Skeletal muscle cell (primary cell): Measurements from ENCODE around the gene YPEL2.
"Not testable (repeated sequence)": the region's sequence is repeated elsewhere in the genome, so short reads cannot be mapped to it uniquely, and the experiment has no call there.

ENCODE experiments used
- DNase-seq: peaks from one replicate; pipeline ENCODE4 v3.0.0-alpha.2; 2010; ENCODE audit warnings: low read depth
- H3K4me3 ChIP-seq: 2 replicates; pipeline ENCODE4 v1.5.1; 2011; ENCODE audit warnings: low read depth, mild to moderate bottlenecking, control low read depth, low read length, moderate library complexity

YPEL2 gene

GRCh38 chr17:59371416-59372100, 40.1 kb downstream of the YPEL2 start:
- DNase-seq: peak; percentile 81
- H3K4me3 ChIP-seq: no peak overlapping the region

DNA sequence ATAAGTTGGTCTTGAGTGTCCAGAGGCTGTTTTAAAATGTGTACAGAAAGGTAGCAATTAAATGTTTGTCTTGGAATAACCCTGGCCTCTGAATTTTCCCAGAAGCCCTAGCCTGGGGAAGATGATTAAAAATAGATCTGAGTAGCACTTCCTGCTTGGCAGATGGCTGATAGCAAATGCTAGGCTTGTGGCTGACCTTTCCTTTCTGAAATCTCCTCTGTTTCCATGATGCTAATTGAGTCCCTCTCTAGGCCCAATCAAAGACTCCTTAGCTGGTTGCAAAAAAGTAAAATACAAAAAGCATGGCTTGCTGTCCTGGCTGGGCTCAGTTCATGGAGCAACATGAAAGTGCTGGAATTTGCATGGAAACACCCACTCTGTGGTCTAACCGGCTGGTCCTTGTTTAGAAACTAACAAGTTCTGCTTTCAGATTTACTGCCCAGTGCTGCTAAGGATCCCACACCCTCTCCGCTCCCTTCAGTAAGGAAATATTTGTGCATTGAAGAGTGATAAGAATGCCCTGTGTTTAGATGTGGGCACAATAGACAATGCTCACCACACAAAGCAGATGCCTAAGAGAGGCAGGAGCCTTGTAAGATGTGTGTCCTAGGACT, 40.8 kb downstream of the YPEL2 start:
- DNase-seq: no peak
- H3K4me3 ChIP-seq: no peak overlapping the region

DNA sequence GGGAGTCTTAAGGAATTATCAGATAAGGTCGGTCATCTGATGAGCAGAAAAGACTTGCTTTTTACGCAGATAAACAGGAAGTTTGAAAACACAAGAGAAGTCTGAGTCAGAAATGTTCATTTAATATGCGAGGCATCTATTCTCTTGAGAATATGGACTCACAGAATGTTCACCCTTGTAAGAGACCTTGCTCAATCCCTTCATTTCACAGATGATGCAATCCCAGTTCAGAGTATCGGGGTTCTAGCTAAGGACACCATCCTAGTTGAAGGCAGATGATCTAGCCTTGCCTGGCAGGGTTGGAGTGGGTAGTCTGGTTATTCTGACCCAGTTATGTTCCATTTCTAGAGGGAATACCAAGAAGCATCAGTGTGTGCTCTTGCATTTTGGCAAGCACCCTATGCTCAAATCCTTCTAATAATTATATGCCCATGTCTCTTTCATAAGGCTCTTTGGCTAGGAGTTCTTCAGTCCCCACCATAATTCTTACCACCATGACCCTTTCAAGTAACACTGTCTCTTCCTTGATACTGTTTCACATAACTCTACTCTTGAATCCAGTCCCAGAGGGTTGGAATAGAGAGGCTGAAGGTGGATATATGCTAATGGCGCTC, 42.5 kb downstream of the YPEL2 start:
- peak; percentile 96 for DNase-seq
- no peak overlapping the region for H3K4me3 ChIP-seq

GRCh38 chr17:59374612-59375011, 43.2 kb downstream of the YPEL2 start:
- no peak overlapping the region for H3K4me3 ChIP-seq

DNA sequence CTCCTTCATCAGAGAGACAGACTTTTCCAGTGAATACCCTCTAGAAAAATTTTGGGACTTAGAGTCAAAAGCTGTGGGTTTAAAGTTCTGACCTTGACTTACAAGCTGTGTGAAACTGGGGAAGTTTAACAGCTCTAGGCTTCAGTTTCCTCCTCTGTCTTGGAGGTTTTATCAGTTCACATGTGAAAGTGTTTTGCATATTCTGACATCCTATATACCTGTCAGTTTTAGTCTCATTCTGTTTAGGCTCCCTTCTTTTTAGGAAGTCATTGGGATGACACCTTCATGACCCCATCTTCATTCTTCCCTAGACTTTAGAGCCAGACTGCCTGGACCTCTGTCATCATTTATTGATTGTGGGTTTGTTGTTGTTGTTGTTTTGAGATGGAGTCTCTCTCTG, 44.4 kb downstream of the YPEL2 start:
- DNase-seq: no peak
- H3K4me3 ChIP-seq: no peak overlapping the region

More at GRCh38 chr17:59374612-59375011, 43.2 kb downstream of the YPEL2 start:
- no peak for DNase-seq

GRCh38 chr17:59376506-59376905, 45.1 kb downstream of the YPEL2 start:
- DNase-seq: no peak
- no peak overlapping the region for H3K4me3 ChIP-seq

GRCh38 chr17:59377410-59377809, 46.0 kb downstream of the YPEL2 start:
- H3K4me3 ChIP-seq: no peak overlapping the region
- no peak for DNase-seq

DNA sequence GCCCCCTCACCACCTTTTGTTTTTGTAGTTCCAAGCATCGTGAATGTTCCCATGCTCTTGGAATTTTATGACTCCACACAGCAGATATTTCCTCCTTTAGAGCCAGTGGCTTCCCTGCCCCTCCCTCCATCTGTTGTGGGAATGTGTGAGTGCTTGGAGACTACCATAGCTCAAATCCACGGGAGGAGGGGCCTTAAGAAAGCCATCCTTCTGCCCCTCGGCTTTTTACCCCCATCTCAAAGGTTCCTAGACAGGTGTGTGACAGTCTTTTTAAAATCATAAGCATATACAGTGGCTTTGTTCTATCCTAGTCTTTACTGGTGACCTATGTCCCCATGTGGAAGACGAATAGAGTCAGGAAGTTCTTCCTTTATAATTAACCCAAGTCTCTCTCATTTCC, 47.2 kb downstream of the YPEL2 start:
- DNase-seq: peak; percentile 70
- H3K4me3 ChIP-seq: no peak overlapping the region

DNA sequence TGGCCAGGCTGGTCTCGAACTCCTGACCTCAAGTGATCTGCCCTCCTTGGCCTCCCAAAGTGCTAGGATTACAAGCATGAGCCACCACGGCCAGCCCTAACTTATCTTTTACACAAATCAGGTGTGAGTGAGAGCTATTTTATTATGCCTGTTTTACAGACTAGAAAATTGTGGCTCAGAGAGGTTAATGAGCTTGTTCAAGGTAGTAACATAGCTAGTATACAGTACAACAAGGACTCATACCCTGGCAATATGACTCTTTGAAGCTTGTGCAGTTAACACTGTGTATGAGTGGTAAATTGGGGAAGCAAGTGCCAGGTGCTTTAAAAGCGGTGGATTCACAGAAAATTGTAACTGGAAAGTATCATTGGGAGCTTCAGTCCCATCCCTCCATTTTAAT, 49.0 kb downstream of the YPEL2 start:
- no peak for DNase-seq
- no peak overlapping the region for H3K4me3 ChIP-seq

DNA sequence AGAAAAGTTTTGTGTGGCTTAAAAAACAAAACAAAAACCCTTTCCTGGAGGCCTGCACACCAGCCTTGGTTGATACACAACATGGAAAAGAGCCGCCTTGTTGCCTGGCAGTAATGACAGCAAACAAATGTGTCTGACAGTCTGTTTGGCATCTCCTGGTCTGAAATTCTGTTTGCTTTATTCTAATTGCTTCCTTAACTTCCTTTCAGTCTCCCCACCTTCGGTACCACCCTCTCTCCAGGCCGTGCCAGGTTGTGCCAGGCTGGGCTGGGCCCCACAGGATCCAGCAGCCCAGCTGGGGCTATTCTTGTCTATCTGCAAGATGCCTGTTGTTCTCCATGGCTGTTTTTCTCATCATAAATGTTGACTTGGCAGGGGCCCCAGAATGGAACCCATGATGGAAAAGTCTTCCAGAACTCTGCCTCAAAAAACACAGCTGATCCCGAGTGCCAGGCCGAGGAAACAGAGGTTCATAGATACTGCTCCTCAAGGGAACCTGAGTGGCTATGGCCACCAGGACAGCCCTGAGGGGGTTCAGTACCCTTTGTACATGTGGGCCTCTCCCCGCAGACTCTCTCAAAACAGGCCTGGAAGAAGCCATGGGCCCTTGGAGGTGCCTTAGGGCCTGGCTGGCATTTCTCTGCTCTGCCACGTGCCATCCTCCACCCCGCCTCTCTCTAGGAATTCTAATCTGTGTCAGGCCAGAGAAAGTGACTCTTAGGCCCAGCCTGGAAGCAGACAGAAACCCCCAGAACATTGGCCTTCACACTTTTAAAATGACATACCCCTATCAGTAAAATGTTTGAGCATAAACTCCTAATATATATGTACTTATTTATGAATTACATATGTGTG, 50.5 kb downstream of the YPEL2 start:
- H3K4me3 ChIP-seq: no peak overlapping the region
- DNase-seq: no peak

DNA sequence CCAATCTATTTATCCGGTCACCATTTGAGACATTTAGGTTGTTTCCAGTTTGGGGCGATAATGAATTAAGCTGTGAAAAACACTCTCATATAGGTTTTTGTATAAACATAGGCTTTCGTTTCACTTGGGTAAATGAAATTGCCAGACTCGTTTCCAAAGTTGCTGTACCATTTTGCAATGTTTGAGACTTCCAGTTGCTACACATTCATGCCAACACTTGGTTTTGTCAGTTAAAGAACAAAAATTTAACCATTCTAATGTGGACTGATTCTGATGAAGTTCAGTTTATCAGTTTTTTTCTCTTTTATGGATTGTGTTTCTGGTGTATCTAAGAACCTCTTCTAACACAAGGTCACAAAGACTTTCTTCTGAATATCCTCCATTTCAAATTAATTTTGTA, 52.4 kb downstream of the YPEL2 start:
- no peak overlapping the region for H3K4me3 ChIP-seq
- DNase-seq: no peak

- no peak overlapping the region for H3K4me3 ChIP-seq
- no peak for DNase-seq
Measured at GRCh38 chr17:59387351-59388068, 56.1 kb downstream of the YPEL2 start.

DNA sequence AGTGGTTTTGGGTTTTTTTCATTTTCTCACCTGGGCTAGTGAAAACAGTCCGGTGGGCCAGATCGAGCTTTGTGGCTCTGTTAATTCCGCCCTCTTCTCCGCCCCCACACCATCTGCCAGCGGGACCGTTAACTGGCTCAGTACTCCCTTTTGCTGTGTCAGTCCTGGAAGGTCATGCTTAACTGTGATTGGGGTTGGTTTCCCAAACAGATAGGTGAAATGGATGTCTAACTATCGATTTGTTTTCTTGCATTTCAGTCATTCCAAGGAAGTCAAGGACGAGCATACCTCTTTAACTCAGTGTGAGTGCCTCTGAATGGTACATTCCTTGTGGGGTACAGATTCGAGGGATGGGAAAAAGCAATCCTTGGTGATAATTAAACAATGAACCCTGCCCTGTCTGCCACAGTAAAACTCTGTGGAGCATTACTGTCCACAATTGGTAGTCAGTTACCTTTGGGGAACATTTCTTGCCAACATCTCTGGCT, 56.7 kb downstream of the YPEL2 start:
- DNase-seq: no peak
- no peak overlapping the region for H3K4me3 ChIP-seq

GRCh38 chr17:59389066-59389465, 57.6 kb downstream of the YPEL2 start:
- DNase-seq: no peak
- no peak overlapping the region for H3K4me3 ChIP-seq

GRCh38 chr17:59391021-59391420, 59.6 kb downstream of the YPEL2 start:
- no peak overlapping the region for H3K4me3 ChIP-seq
- no peak for DNase-seq

GRCh38 chr17:59392973-59393679, 61.7 kb downstream of the YPEL2 start:
- no peak for DNase-seq
- H3K4me3 ChIP-seq: no peak overlapping the region

GRCh38 chr17:59393742-59394410, 62.4 kb downstream of the YPEL2 start:
- not testable (repeated sequence) for DNase-seq

DNA sequence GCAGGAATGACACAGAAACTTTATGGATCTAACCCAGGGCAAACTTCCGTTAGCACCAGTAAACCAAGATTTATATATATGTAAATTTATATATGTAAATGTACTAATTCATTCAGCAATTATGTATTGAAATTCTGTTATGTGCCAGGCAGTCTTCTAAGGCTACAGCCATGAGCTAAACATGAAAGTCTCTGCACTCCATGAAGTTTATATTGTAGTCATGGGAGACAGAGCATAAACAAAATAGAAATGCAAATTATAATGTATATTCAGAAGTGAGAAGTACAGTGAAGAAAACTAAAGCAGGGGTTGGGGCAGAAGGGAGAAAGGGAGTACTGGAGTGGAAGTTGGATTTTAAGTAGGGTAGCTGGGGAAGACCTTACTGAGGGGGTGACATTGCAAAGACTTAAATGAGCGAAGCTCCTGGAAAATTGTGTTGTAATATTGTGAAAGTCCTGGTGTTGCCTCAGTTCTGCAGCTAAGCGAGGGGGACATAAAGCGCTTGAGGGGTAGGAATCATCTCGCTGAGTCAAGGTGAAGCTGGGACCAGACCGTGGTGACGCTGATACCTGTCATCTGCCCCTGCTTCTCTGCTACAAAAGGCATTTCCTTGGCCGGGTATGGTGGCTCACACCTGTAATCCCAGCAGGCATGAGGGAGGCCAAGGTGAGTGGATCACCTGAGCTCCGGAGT, 64.8 kb downstream of the YPEL2 start:
- no peak for DNase-seq
- H3K4me3 ChIP-seq: no peak overlapping the region

More at GRCh38 chr17:59393742-59394410, 62.4 kb downstream of the YPEL2 start:
- not testable (repeated sequence) for H3K4me3 ChIP-seq
